Smooth muscle cell of the coronary artery (primary cell): ENCODE measurements around the gene DDX25. TPM values are rescaled to one million over a fixed set of nuclear protein-coding genes. Genes with fewer than 3 reads are reported as not detected.

ENCODE experiments used
- total RNA-seq: library from RNA; depleted of rRNA; stranded (reverse); fragments of >200 nt; gene quantifications from 2 replicates; pipeline ENCODE4 v1.2.3, GENCODE V29; 2014; ENCODE audit warnings: low replicate concordance

The DDX25 gene
- 0.12 TPM in 1 of 2 replicates, not detected in the other for total RNA-seq

DNA sequence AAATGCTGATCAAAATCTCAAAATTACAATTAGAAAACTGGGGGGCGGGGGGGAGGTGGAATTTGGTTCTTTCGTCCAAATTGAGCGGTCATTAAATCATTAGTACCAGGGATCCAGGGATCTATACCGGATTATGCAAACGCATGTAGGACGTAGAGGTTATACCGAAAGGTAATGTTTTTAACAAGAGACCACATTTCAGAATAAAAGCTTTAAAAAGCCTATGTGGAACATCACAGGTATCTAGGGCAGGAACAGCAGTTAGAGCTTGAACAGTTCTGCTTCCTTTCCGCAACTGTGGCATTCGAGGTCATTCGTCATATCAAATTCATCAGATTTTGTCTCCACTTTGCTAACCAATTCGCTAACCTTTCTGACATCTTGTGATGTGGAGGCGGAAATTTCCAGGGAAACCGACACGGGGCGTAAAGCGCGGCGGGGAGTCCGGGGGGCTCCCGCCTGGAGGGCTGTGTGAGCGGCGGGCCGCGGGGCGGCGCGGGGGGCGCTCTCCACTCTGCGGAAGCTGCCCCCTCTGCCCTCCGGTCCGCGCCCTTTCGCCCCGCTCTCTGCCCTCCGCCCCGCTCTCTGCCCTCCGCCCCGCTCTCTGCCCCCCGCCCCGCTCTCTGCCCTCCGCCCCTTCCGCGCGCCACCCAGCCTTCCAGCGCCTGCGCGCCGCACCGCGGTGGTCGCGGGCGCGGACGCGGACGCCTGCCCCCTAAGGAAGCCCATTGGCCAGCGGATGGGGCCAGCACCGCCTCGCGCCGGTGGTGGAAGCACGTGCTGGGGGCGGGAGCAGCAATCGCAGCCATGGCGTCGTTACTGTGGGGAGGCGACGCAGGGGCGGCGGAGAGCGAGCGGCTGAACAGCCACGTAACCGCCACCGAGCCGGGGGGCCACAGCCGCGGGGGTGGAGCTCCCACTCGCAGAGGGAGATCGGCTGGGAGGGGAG lies at the start of gene DDX25:
Gene DDX25, plus strand, starts transcription at position 798 of the 949 bp plus-strand sequence. Its CDS starts 10 bp downstream, at position 808.

DNA sequence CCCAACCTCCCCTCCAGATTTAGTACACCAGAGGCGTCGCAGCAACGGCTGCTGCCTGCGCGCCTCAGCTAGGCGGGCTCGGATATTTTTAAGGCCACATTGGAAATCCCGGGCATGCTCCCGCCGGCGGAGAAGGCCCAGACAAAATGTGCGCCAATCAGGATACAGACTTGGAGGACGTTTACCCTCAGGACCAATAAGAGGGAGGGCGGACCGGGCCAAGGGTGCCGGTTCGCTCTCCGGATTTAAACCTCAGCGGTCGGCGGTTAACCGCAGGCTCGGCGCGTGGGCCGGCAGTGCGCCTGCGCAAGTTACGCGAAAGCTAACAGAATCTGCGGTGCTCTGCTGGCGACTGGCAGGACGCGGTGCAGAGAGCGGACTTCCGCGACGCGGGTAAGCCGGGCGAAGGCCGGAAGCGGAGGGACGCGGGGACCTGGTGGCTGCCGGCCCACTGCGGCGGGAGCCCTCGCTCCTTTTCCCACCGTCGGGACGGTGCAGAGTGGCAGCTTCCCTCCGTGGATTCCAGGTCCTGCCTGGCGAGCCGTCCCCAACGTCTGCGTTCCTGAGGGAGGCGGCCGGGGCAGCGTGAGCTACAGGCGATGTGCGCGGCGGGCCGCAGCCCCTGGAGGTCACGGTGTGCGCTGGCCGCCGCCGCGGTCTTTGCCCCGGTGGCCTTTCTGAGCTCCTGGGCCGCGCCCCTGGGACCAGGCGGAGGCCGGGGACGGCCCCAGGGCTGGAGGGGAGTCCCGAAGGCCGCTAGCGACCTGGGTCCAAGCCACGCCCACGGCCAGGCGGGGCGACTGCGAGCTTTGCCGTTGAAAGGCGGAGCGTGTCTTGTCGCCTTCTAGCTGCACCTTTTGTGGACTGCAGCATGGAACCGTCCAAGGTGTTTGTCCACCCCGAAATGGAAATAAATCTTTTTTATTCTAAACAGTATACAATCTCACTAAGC lies 16.7 kb upstream of the DDX25 start, which contains the start of gene HYLS1:
Gene HYLS1, plus strand, starts transcription at position 296 of the 952 bp plus-strand sequence. CDS start 11,701 bp downstream, outside the sequence.

DNA sequence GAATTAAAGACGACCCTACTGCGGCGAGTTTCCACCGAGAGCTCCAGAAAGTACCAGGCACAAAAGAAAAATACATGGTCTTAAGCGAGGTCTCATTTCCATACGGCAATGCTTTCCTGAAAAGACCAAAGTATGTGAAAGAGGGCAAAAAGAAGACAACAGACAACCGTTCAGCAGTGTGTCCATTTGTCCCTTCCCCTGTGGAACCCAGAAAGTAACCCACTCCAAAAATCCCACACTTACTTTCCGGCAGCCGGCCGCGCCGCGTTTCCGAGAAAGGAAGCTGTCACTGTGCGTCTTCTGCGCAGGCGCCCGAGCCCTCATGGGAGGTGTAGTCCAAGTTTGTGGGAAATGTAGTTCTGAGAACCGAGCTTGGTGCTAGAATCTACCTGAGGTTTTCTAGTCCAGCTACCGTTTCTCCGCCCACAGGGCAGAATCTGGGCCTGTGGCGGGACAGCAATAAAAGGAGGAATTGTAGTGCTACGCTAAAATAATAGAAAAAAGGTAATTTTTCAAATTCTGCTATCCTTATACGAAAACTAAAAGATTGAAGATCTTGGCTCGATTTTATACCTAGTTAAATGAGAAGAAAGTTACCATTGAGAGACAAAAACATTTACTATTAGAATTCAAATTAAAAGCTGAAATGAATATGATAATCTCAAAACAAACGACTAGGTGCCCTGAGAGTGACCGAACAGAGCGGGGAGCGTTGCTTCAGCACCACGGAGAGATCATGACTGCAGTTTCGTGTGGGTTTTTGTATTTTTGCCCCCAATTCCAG lies 1.2 kb upstream of the DDX25 start, which contains the start of gene PUS3:
Gene PUS3, minus strand, starts transcription at position 280 of the 784 bp plus-strand sequence. CDS start 6,922 bp downstream, outside the sequence.

DNA sequence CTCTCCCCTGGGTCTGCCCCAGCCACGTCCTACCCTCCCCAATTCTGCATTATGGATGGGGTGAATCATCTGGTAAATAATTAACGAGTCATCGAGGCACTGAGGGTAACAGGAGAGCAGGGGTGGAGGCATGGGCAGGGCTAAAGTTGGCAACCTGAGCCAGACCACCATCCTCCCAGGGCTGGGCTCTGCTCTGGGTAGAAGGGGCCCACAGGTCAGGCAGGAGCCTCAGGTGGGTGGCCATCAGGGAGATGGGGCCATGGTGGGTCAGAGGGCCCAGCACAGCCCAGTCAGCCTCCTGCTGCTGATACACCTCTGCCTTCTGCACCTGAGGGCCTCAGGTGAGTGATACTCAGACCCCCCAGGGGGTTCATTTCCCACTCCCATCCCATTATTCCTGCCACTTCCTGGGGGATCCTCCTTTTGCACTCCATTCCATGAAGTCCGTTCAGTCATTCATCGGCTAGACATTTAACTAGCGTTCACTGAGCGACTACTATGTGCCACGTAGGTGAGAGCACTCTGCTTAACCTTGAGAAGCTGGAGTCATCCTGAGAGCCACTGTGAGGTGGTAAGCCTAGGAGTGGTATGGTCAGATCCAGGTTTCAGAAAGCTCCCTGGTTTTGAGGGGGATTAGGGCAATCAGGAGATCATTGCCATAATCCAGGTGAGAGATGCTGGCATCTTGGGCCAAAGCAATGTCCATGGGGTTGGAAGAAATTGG lies 41.7 kb downstream of the DDX25 start, which contains the start of gene VSIG10L2:
Gene VSIG10L2, plus strand, starts transcription at position 248 of the 724 bp plus-strand sequence. Its CDS starts 12 bp downstream, at position 260.

Other genes with a start within 250 kb of the DDX25 start
- not detected in 2 replicates for gene ACRV1, start 223.7 kb upstream of the DDX25 start, total RNA-seq
- not detected in 2 replicates for gene PATE1, start 158.2 kb upstream of the DDX25 start, total RNA-seq
- gene PATE2, start 125.7 kb upstream of the DDX25 start, total RNA-seq: 0.15 TPM in 1 of 2 replicates, not detected in the other
- not detected in 2 replicates for gene PATE3, start 116.4 kb upstream of the DDX25 start, total RNA-seq
- not detected in 2 replicates for gene PATE4, start 71.2 kb upstream of the DDX25 start, total RNA-seq
- 3.0 and 4.0 TPM in 2 replicates for gene HYLS1, start 16.8 kb upstream of the DDX25 start, total RNA-seq
- gene PUS3, start 1.3 kb upstream of the DDX25 start, total RNA-seq: 10.9 and 12.1 TPM in 2 replicates
- not detected in 2 replicates for gene VSIG10L2, start 41.5 kb downstream of the DDX25 start, total RNA-seq
- gene CDON, start 158.4 kb downstream of the DDX25 start, total RNA-seq: 3.0 and 104 TPM in 2 replicates